Cardiac muscle cell (in vitro differentiated cells and primary cell): ENCODE data around the gene CDX4. TPM values are rescaled to one million over a fixed set of nuclear protein-coding genes. Genes with fewer than 3 reads are reported as not detected.

ENCODE experiments used
- DNase-seq, 2 donors: peaks; one replicate each; pipeline versions ENCODE4 v3.0.0 to v3.0.0-alpha.2; 2010 to 2017; ENCODE audit warnings: low read depth in 1 of 2, low spot score in 1 of 2
- H3K27ac ChIP-seq: fragments of 200-600 bp; sonication (generic); 2 replicates; pipeline ENCODE4 v1.5.1; 2016
- H3K27me3 ChIP-seq: fragments of 200-600 bp; sonication (generic); 2 replicates; pipeline ENCODE4 v1.6.0; 2016; ENCODE audit warnings: control low read depth
- H3K36me3 ChIP-seq: fragments of 200-600 bp; sonication (generic); 2 replicates; pipeline ENCODE4 v1.5.1; 2016; ENCODE audit warnings: control low read depth
- H3K4me1 ChIP-seq: fragments of 200-600 bp; sonication (generic); 2 replicates; pipeline ENCODE4 v1.8.1; 2017; ENCODE audit warnings: low read depth, mild to moderate bottlenecking, mixed run types
- H3K4me3 ChIP-seq: fragments of 200-600 bp; sonication (generic); 2 replicates; pipeline ENCODE4 v1.5.1; 2016; ENCODE audit warnings: mild to moderate bottlenecking
- H3K9me3 ChIP-seq: fragments of 200-600 bp; sonication (generic); 2 replicates; pipeline ENCODE4 v1.5.1; 2017; ENCODE audit warnings: low read depth, mild to moderate bottlenecking, control low read depth
- polyA plus RNA-seq: library from polyadenylated mRNA; unstranded; fragments of >200 nt; fragmentation: Nextera tagmentation; extraction: Ambion mirVana; gene quantifications from 2 replicates; pipeline ENCODE4 v1.2.1, GENCODE V29; 2016
- total RNA-seq: library from RNA; depleted of rRNA; stranded (reverse); fragments of >200 nt; gene quantifications from 2 replicates; pipeline ENCODE4 v1.2.3, GENCODE V29; 2016
- TF ChIP-seq, protein P1 (sequence below): IDR thresholded peaks from 2 replicates; pipeline ENCODE4 v1.5.1; 2012; ENCODE audit warnings: low read depth, mild to moderate bottlenecking, low read length

Gene CDX4
- total RNA-seq (not detected in 2 replicates), polyA plus RNA-seq (not detected in 2 replicates)

GRCh38 chrX:73446831-73447230 is at the start of gene CDX4:
CDX4 (plus strand) TSS chrX:73447053; CDS start chrX:73447254, 201 bp downstream.
- peaks cover 54% of the 10 kb centered on the region for H3K27me3 ChIP-seq
- H3K27ac ChIP-seq = no peak within 1 kb of the TSS
- H3K4me1 ChIP-seq = no peaks in the 10 kb centered on the region
- no peaks in the 10 kb centered on the region for H3K36me3 ChIP-seq
- no peak for DNase-seq
- no peaks in the 10 kb centered on the region for H3K9me3 ChIP-seq
- no peak within 1 kb of the TSS for H3K4me3 ChIP-seq
- TF ChIP-seq, protein P1, sequence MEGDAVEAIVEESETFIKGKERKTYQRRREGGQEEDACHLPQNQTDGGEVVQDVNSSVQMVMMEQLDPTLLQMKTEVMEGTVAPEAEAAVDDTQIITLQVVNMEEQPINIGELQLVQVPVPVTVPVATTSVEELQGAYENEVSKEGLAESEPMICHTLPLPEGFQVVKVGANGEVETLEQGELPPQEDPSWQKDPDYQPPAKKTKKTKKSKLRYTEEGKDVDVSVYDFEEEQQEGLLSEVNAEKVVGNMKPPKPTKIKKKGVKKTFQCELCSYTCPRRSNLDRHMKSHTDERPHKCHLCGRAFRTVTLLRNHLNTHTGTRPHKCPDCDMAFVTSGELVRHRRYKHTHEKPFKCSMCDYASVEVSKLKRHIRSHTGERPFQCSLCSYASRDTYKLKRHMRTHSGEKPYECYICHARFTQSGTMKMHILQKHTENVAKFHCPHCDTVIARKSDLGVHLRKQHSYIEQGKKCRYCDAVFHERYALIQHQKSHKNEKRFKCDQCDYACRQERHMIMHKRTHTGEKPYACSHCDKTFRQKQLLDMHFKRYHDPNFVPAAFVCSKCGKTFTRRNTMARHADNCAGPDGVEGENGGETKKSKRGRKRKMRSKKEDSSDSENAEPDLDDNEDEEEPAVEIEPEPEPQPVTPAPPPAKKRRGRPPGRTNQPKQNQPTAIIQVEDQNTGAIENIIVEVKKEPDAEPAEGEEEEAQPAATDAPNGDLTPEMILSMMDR = no peak

DNA sequence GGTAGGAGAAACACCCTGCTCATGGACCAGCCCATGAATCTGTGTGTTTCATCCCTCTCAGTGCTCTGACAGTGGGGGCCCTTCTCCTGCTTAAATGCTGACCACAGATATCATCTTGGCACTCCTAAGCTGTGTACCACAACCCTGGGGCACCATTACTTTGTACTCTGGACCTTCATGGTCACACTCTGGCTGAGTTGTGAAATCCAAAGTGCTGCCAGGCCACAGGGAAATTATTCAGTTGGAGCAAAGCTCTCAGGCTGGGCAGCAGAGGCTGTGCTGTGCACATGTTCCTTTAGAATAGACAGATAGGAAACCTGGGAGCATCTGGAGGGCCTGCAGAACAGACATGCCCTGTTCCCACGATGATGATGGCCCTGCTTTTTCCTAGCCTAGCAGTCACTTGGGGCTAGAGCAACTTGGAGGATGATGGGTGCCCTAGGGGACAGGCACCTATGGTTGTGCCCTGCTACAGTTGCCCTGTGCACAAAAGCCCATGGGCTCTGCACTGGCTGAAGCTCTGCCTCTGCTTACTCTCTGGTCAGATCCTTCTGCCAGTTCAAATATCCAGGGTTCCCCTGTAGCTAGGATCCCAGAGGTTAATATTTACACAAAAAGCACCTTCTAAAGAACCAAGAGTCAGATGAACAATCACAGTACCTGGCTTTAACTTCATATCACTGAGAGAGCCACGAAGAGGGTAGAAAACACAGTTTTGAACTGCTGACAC is 48.5 kb upstream of the CDX4 start:
- TF ChIP-seq, protein P1 = no peak
- no peaks in the 10 kb centered on the region for H3K36me3 ChIP-seq
- no peak overlapping the region for H3K4me3 ChIP-seq
- H3K4me1 ChIP-seq = no peaks in the 10 kb centered on the region
- no peaks in the 10 kb centered on the region for H3K27me3 ChIP-seq
- no peaks in the 10 kb centered on the region for H3K9me3 ChIP-seq
- no peak overlapping the region for H3K27ac ChIP-seq
- DNase-seq = no peak

GRCh38 chrX:73400136-73400748 is 46.6 kb upstream of the CDX4 start:
- no peaks in the 10 kb centered on the region for H3K36me3 ChIP-seq
- H3K4me3 ChIP-seq = no peak overlapping the region
- no peaks in the 10 kb centered on the region for H3K27me3 ChIP-seq
- TF ChIP-seq, protein P1 = no peak
- H3K4me1 ChIP-seq = no peaks in the 10 kb centered on the region
- no peaks in the 10 kb centered on the region for H3K9me3 ChIP-seq
- DNase-seq = no peak
- no peak overlapping the region for H3K27ac ChIP-seq

- no peak overlapping the region for H3K4me3 ChIP-seq
- DNase-seq = peak in 1 of 2 donors; percentile 30
- no peaks in the 10 kb centered on the region for H3K36me3 ChIP-seq
- TF ChIP-seq, protein P1 = no peak
- no peak overlapping the region for H3K27ac ChIP-seq
- H3K4me1 ChIP-seq = no peaks in the 10 kb centered on the region
- H3K9me3 ChIP-seq = no peaks in the 10 kb centered on the region
- no peaks in the 10 kb centered on the region for H3K27me3 ChIP-seq
Measured at GRCh38 chrX:73401591-73402266, 45.1 kb upstream of the CDX4 start.

- no peaks in the 10 kb centered on the region for H3K36me3 ChIP-seq
- DNase-seq = no peak
- no peaks in the 10 kb centered on the region for H3K27me3 ChIP-seq
- no peak overlapping the region for H3K4me3 ChIP-seq
- H3K9me3 ChIP-seq = no peaks in the 10 kb centered on the region
- no peak overlapping the region for H3K27ac ChIP-seq
- H3K4me1 ChIP-seq = no peaks in the 10 kb centered on the region
- TF ChIP-seq, protein P1 = no peak
Measured at GRCh38 chrX:73412930-73413329, 33.9 kb upstream of the CDX4 start.
